PC-3 (cell line): ENCODE data around the gene CHD9.

Experiments used
- EZH2 ChIP-seq: fragments of 300-600 bp; sonication (generic); IDR thresholded peaks from one replicate; pipeline ENCODE4 v1.6.1; 2017; ENCODE audit warnings: antibody characterized with exemption, mild to moderate bottlenecking, low read length; ENCODE audit not compliant: unreplicated experiment
- EZH2phosphoT487 ChIP-seq: fragments of 300-600 bp; sonication (generic); IDR thresholded peaks from 2 replicates; pipeline ENCODE4 v1.6.1; 2018; ENCODE audit warnings: mild to moderate bottlenecking, antibody characterized with exemption, low read length, borderline replicate concordance
- TF ChIP-seq, protein P1 (sequence below): fragments of 300-600 bp; sonication (generic); conservative IDR thresholded peaks from 2 replicates; pipeline ENCODE4 v1.5.1; 2017; ENCODE audit warnings: antibody characterized with exemption, low read depth, mild to moderate bottlenecking, low read length

DNA sequence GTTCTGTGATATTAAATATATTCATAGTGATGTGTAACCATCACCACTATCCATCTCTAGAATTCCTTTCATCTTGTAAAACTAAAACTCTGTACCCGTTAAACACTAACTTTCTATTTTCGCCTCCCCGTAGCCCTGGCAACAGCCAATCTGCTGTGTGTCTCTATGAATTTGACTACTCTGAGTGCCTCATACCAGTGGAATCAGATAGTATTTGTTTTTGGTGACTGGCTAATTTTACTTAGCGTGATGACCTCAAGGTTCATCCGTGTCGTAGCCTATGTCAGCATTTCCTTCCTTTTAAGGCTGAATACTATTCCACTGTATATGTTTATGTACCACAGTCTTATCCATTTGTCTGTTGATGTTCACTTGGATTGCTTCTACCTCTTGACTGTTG is 18.2 kb downstream of the CHD9 start:
- TF ChIP-seq, protein P1, sequence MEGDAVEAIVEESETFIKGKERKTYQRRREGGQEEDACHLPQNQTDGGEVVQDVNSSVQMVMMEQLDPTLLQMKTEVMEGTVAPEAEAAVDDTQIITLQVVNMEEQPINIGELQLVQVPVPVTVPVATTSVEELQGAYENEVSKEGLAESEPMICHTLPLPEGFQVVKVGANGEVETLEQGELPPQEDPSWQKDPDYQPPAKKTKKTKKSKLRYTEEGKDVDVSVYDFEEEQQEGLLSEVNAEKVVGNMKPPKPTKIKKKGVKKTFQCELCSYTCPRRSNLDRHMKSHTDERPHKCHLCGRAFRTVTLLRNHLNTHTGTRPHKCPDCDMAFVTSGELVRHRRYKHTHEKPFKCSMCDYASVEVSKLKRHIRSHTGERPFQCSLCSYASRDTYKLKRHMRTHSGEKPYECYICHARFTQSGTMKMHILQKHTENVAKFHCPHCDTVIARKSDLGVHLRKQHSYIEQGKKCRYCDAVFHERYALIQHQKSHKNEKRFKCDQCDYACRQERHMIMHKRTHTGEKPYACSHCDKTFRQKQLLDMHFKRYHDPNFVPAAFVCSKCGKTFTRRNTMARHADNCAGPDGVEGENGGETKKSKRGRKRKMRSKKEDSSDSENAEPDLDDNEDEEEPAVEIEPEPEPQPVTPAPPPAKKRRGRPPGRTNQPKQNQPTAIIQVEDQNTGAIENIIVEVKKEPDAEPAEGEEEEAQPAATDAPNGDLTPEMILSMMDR: no peak
- TF ChIP-seq EZH2 (no peak), EZH2phosphoT487 (no peak)
